ENCODE measurements around the gene LRRC17.

LRRC17 gene

GRCh38 chr7:102912742-102913141 lies at the start of gene LRRC17:
LRRC17 (plus strand) TSS chr7:102913000; CDS start chr7:102933914, 20,914 bp downstream.
- DNase-seq, result peak; percentile 98

GRCh38 chr7:102864958-102865357 lies 47.8 kb upstream of the LRRC17 start:
- no peak for DNase-seq

GRCh38 chr7:102866535-102867215 lies 46.1 kb upstream of the LRRC17 start:
- no peak for DNase-seq

GRCh38 chr7:102869195-102869594 lies 43.6 kb upstream of the LRRC17 start:
- no peak for DNase-seq

GRCh38 chr7:102872460-102872859 lies 40.3 kb upstream of the LRRC17 start:
- DNase-seq, result no peak

- DNase-seq, result no peak
Observed at GRCh38 chr7:102873470-102874165, 39.2 kb upstream of the LRRC17 start.

GRCh38 chr7:102874166-102874829 lies 38.5 kb upstream of the LRRC17 start:
- DNase-seq, result no peak

GRCh38 chr7:102874966-102875365 lies 37.8 kb upstream of the LRRC17 start:
- DNase-seq, result no peak

- no peak for DNase-seq
Observed at GRCh38 chr7:102875700-102876295, 37.0 kb upstream of the LRRC17 start.

- DNase-seq, result no peak
Observed at GRCh38 chr7:102883098-102883860, 29.5 kb upstream of the LRRC17 start.

- no peak for DNase-seq
Observed at GRCh38 chr7:102888561-102889233, 24.1 kb upstream of the LRRC17 start.

GRCh38 chr7:102889851-102890250 lies 22.9 kb upstream of the LRRC17 start:
- DNase-seq, result no peak

GRCh38 chr7:102890292-102890970 lies 22.4 kb upstream of the LRRC17 start:
- DNase-seq, result no peak

GRCh38 chr7:102890971-102891692 lies 21.7 kb upstream of the LRRC17 start:
- DNase-seq, result no peak

- peak; percentile 25 for DNase-seq
Observed at GRCh38 chr7:102891693-102892261, 21.0 kb upstream of the LRRC17 start.

- no peak for DNase-seq
Observed at GRCh38 chr7:102892631-102893278, 20.0 kb upstream of the LRRC17 start.

GRCh38 chr7:102895602-102896001 lies 17.2 kb upstream of the LRRC17 start:
- no peak for DNase-seq

GRCh38 chr7:102896585-102896984 lies 16.2 kb upstream of the LRRC17 start:
- no peak for DNase-seq

- no peak for DNase-seq
Observed at GRCh38 chr7:102897211-102897631, 15.6 kb upstream of the LRRC17 start.

All from DMS 273 treated with DMSO at 0.1 percent for 48 hours (cell line).